ENCODE measurements around the gene PRKCE. TPM values are rescaled to one million over a fixed set of nuclear protein-coding genes. Genes with fewer than 3 reads are reported as not detected.
A peak's percentile ranks its signal among the peaks of the same experiment; 100 is the strongest.

PRKCE gene
- polyA plus RNA-seq, 1 of the 3 experiments (the other 2 are of a cell fraction): 16.3 TPM

- TF ChIP-seq, protein P1, sequence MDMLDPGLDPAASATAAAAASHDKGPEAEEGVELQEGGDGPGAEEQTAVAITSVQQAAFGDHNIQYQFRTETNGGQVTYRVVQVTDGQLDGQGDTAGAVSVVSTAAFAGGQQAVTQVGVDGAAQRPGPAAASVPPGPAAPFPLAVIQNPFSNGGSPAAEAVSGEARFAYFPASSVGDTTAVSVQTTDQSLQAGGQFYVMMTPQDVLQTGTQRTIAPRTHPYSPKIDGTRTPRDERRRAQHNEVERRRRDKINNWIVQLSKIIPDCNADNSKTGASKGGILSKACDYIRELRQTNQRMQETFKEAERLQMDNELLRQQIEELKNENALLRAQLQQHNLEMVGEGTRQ (IDR thresholded peaks at IDR 0.05; ENCODE audit: borderline replicate concordance, low read depth, low read length): no peak
- TF ChIP-seq TAF1 (IDR thresholded peaks at IDR 0.05; ENCODE audit: borderline replicate concordance, low read depth, low read length): no peak
- peak; percentile 62 for TF ChIP-seq RFX5 (IDR thresholded peaks at IDR 0.05; ENCODE audit: low read length)
- no peak for TF ChIP-seq ELF1 (IDR thresholded peaks at IDR 0.05)
- no peak for TF ChIP-seq MEF2A (IDR thresholded peaks at IDR 0.05; ENCODE audit: borderline replicate concordance, low read depth)
- TF ChIP-seq EP300 (IDR thresholded peaks at IDR 0.05; ENCODE audit: borderline replicate concordance in 1 of 2, low read depth in 1 of 2, low read length in 1 of 2): 0 out of 4 replicates have a peak, but pooled peaks of 1 of the 2 experiments have one; percentile 23
- no peak for TF ChIP-seq PBX3 (IDR thresholded peaks at IDR 0.05)
- TF ChIP-seq FOSL2 (IDR thresholded peaks at IDR 0.05; ENCODE audit: borderline replicate concordance, low read depth): peak; percentile 16; the same call in 1 of the 2 replicates
- no peak for TF ChIP-seq NFIC (IDR thresholded peaks at IDR 0.05; ENCODE audit: borderline replicate concordance)
- 0 out of 2 replicates have a peak, but pooled peaks have one; percentile 14 for TF ChIP-seq FOXJ3 (CRISPR knock-in tag; IDR thresholded peaks at IDR 0.05)
- no peak for TF ChIP-seq SMC3 (IDR thresholded peaks at IDR 0.05; ENCODE audit: low read depth, low read length)
- TF ChIP-seq RCOR1 (IDR thresholded peaks at IDR 0.05; ENCODE audit: low read length): peak; percentile 31; the same call in 1 of the 2 replicates
- no peak for TF ChIP-seq NRF1 (IDR thresholded peaks at IDR 0.05; ENCODE audit: low read depth, low read length)
- TF ChIP-seq, protein P2, sequence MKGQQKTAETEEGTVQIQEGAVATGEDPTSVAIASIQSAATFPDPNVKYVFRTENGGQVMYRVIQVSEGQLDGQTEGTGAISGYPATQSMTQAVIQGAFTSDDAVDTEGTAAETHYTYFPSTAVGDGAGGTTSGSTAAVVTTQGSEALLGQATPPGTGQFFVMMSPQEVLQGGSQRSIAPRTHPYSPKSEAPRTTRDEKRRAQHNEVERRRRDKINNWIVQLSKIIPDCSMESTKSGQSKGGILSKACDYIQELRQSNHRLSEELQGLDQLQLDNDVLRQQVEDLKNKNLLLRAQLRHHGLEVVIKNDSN (IDR thresholded peaks at IDR 0.05; ENCODE audit: borderline replicate concordance, low read depth): no peak
- TF ChIP-seq SIN3A (IDR thresholded peaks at IDR 0.05; ENCODE audit: borderline replicate concordance, low read depth, low read length): no peak
Measured at GRCh38 chr2:45922577-45922988, 271.1 kb downstream of the PRKCE start (continued).

- Histone ChIP-seq H2AFZ (ENCODE audit: low read depth) (no peak overlapping the region), H3K9me3 (no peaks in the 10 kb centered on the region), H3K9me2 (no peaks in the 10 kb centered on the region), H3K27ac (ENCODE audit: low read depth in 2 of 2, low read length in 1 of 2) (no peak overlapping the region; a peak in 1 of 4 replicates), H3K79me2 (ENCODE audit: insufficient read depth) (no peaks in the 10 kb centered on the region), H3K9ac (no peak overlapping the region), H3K27me3 (ENCODE audit: insufficient read depth) (no peaks in the 10 kb centered on the region), H3K4me1 (ENCODE audit: control insufficient read depth in 1 of 2, insufficient read depth in 2 of 2, low read depth in 1 of 2, low read length in 1 of 2) (peaks cover 5 to 50% of the 10 kb centered on the region in 2 experiments; a peak in 2 of 4 replicates), H3K4me2 (no peak overlapping the region), H3K4me3 (ENCODE audit: low read depth in 2 of 2, low read length in 1 of 2) (no peak overlapping the region), H4K20me1 (ENCODE audit: insufficient read depth) (no peaks in the 10 kb centered on the region), H3F3A (replicated peaks; ENCODE audit: insufficient read depth) (no peaks in the 10 kb centered on the region), H3K36me3 (replicated peaks in 1 of 2; ENCODE audit: control insufficient read depth in 1 of 2, insufficient read depth in 2 of 2, low read length in 1 of 2) (no peaks in the 10 kb centered on the region)
- TF ChIP-seq FOXM1 (IDR thresholded peaks at IDR 0.05; ENCODE audit: low read depth): no peak
- POLR2A ChIA-PET: no interaction called here
- no peak for DNase-seq
- CTCF ChIA-PET: no interaction called here
- WGBS (ENCODE audit: low lambda C conversion rate): 83% methylated on average over 3 of the region's 3 CpGs
Measured at GRCh38 chr2:45923701-45924100, 272.2 kb downstream of the PRKCE start.

Data from SK-N-SH (cell line).